Measurements from ENCODE around the gene AARS2. TPM values are rescaled to one million over a fixed set of nuclear protein-coding genes. Genes with fewer than 3 reads are reported as not detected.
A peak's percentile ranks its signal among the peaks of the same experiment; 100 is the strongest.
"Not testable (repeated sequence)": the region's sequence is repeated elsewhere in the genome, so short reads cannot be mapped to it uniquely, and the experiment has no call there.

AARS2 gene
- total RNA-seq, 4 donors from 2014 or later = 9.0 to 21.9 (median 12.2) TPM

DNA sequence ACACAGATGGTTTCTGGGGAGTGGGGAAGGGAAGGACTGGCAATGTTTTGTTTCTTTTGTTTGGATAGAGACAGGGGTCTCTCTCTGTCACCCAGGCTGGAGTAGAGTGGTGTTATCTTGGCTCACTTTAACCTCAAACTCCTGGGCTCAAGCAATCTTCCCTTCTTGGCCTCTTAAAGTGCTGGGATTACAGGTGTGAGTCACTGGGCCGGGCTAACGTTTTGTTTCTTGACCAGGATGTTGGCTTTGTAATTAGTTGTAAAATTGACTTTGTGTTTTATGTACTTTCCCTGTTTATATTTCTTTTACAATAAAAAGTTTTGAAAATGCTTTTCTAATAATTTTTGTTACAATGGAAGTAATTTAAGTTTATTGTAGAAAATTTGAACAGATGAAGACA lies 40.2 kb upstream of the AARS2 start:
- no peak for DNase-seq
- Histone ChIP-seq H3K9me3 (no peaks in the 10 kb centered on the region), H3K27me3 (peaks cover 0 to 12% (median 0%) of the 10 kb centered on the region in 4 donors), H3K27ac (no peak overlapping the region), H3K4me3 (no peak overlapping the region), H3K4me1 (peaks cover 0 to 6% (median 0%) of the 10 kb centered on the region in 3 donors), H3K36me3 (no peaks in the 10 kb centered on the region)
- 34 to 39% methylated on average over 2 of the region's 2 CpGs for WGBS, 2 donors
- TF ChIP-seq, protein P1, sequence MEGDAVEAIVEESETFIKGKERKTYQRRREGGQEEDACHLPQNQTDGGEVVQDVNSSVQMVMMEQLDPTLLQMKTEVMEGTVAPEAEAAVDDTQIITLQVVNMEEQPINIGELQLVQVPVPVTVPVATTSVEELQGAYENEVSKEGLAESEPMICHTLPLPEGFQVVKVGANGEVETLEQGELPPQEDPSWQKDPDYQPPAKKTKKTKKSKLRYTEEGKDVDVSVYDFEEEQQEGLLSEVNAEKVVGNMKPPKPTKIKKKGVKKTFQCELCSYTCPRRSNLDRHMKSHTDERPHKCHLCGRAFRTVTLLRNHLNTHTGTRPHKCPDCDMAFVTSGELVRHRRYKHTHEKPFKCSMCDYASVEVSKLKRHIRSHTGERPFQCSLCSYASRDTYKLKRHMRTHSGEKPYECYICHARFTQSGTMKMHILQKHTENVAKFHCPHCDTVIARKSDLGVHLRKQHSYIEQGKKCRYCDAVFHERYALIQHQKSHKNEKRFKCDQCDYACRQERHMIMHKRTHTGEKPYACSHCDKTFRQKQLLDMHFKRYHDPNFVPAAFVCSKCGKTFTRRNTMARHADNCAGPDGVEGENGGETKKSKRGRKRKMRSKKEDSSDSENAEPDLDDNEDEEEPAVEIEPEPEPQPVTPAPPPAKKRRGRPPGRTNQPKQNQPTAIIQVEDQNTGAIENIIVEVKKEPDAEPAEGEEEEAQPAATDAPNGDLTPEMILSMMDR (IDR thresholded peaks at IDR 0.05) = no peak
- TF ChIP-seq POLR2A (IDR thresholded peaks at IDR 0.05) = no peak
- intact Hi-C loops (cut with DNase I) = no loop called here

DNA sequence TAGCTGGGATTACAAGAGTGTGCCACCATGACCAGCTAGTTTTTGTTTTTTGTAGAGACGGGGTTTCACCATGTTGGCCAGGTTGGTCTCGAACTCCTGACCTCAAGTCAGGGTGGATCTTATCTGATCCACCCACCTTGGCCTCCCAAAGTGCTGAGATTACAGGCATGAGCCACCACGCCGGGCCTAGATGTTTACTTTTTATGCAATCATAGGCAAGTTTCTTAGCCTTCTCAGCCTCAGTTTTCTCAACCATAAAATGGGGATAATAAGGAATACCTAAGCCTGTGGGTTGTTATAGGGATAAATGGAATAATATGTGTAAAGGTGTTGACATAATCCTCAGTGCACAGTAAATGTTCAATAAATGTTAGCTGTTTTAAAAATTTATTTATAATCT lies 39.1 kb upstream of the AARS2 start:
- WGBS, 2 donors = 79% methylated on average over 4 of the region's 4 CpGs
- no peaks in the 10 kb centered on the region for H3K9me3 ChIP-seq
- TF ChIP-seq, protein P1 (IDR thresholded peaks at IDR 0.05) = no peak
- TF ChIP-seq POLR2A (IDR thresholded peaks at IDR 0.05) = no peak
- H3K27ac ChIP-seq = no peak overlapping the region
- peaks cover 0 to 13% (median 0%) of the 10 kb centered on the region in 4 donors for H3K27me3 ChIP-seq
- peaks cover 0 to 6% (median 0%) of the 10 kb centered on the region in 3 donors for H3K4me1 ChIP-seq
- no peak for DNase-seq
- H3K36me3 ChIP-seq = no peaks in the 10 kb centered on the region
- no peak overlapping the region for H3K4me3 ChIP-seq
- intact Hi-C loops (cut with DNase I) = no loop called here

DNA sequence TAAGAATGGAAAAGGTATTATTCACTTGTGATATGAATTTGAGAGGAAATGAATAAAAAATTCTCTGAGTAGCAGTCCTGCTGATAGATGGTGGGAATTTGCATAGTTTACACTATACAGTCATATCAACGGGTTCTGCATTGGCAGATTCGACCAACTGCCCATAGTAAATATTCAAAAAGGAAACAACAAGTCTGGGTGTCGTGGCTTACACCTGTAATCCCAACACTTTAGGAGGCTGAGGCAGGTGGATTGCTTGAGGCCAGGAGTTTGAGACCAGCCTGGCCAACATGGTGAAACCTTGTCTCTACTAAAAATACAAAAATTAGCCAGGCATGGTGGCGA lies 37.5 kb upstream of the AARS2 start:
- H3K36me3 ChIP-seq; H3K27ac ChIP-seq; H3K4me1 ChIP-seq; intact Hi-C loops (cut with DNase I); H3K4me3 ChIP-seq; H3K9me3 ChIP-seq; DNase-seq: not testable (repeated sequence)
- 72 to 81% methylated on average over 4 of the region's 4 CpGs for WGBS, 2 donors
- H3K27me3 ChIP-seq = peaks cover 0 to 17% (median 0%) of the 10 kb centered on the region in 4 donors

DNA sequence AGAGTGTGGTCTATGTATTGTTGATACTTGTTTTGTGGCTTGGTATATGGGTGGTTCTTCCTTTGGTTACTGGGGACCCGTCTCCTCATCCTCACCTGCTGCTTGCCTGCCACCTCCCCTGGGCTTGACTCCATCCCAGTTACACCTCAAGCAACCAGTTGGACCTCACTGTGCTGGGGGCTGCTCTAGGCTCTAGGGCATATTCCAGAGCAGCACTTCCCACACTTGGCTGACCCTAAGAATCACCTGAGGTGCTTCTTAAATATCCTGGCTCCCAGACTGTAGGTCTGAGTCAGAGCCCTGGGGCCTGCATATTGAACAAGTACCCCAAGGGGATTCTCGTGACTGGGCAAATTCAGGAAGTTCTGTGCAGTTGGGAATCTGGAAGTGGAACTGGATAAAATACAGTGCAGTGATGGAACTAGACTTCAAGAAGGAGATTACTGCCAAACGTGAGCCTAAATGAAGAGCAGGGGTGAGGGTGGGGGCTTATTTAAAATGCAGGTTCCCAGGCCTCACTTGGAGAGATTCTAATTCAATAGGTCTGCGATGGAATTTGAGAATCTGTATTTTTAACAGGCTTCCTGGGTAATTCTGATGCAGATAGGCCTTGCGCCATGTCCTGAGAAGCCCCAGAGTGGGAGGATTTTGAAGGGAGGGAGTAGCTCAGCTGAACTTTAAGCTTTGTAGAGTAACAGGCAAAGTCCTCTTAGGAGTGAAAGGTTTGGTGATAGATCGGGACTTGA lies 36.9 kb upstream of the AARS2 start:
- Histone ChIP-seq H3K27ac (no peak overlapping the region), H3K27me3 (peaks cover 0 to 20% (median 0%) of the 10 kb centered on the region in 4 donors), H3K4me3 (no peak overlapping the region), H3K36me3 (no peaks in the 10 kb centered on the region), H3K4me1 (peaks cover 0 to 6% (median 0%) of the 10 kb centered on the region in 3 donors), H3K9me3 (no peaks in the 10 kb centered on the region)
- whole genome bisulfite sequencing, 2 donors = 64 to 65% methylated on average over 6 of the region's 6 CpGs
- intact Hi-C loops (cut with DNase I) = no loop called here
- DNase-seq = no peak
- TF ChIP-seq, protein P1 (IDR thresholded peaks at IDR 0.05) = no peak
- no peak for TF ChIP-seq POLR2A (IDR thresholded peaks at IDR 0.05)

DNA sequence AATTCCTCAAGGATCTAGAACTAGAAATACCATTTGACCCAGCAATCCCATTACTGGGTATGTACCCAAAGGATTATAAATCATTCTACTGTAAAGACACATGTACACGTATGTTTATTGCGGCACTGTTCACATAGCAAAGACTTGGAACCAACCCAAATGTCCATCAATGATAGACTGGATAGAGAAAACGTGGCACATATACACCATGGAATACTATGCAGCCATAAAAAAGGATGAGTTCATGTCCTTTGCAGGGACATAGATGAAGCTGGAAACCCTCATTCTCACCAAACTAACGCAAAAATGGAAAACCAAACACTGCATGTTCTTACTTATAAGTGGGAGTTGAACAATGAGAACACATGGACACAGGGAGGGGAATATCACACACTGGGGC lies 33.7 kb upstream of the AARS2 start:
- intact Hi-C loops (cut with DNase I); H3K4me3 ChIP-seq; DNase-seq; H3K9me3 ChIP-seq; H3K36me3 ChIP-seq; H3K27ac ChIP-seq: not testable (repeated sequence)
- peaks cover 0 to 53% (median 5%) of the 10 kb centered on the region in 4 donors for H3K27me3 ChIP-seq
- 74 to 76% methylated on average over 4 of the region's 4 CpGs for WGBS, 2 donors
- peaks cover 0 to 11% (median 0%) of the 10 kb centered on the region in 3 donors for H3K4me1 ChIP-seq

DNA sequence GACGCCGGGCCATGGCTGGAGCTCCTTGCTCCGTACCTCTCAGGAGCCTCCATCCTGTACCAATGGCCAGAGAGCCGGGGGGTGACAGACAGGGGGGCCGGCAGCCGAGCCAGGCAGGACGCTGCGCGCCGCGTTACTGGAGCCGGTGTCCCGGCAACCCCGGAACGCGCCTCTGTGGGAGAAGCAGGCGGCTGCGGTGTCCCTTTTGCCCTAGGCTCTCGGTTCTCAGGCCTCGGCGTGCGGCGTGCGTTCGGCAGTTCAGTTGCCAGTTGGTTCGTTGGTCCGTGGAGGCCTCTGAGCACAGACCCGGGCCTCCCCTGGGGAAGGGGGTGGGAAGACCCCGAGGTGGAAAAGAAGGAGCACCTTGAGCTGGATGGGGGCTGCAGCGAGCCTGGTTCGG lies 29.3 kb upstream of the AARS2 start, which contains the start of gene SPATS1:
Gene SPATS1 (plus strand): TSS at position 162 of the 400 bp plus-strand sequence. CDS start 446 bp downstream, outside the sequence.
- Histone ChIP-seq H3K4me3 (peak within 1 kb of the TSS in 2 of 4 donors; percentile 27 to 47), H3K36me3 (no peaks in the 10 kb centered on the region), H3K4me1 (peaks cover 0 to 19% (median 0%) of the 10 kb centered on the region in 3 donors), H3K27ac (no peak within 1 kb of the TSS), H3K27me3 (peaks cover 0 to 62% (median 5%) of the 10 kb centered on the region in 4 donors), H3K9me3 (no peaks in the 10 kb centered on the region)
- intact Hi-C loops (cut with DNase I) = no loop called here
- TF ChIP-seq POLR2A (IDR thresholded peaks at IDR 0.05) = no peak
- TF ChIP-seq, protein P1 (IDR thresholded peaks at IDR 0.05) = no peak
- 7 to 8% methylated on average over 4 to 5 of the region's 31 CpGs for WGBS, 2 donors
- no peak for DNase-seq
